ENCODE results near the gene TRAF7. TPM values are rescaled to one million over a fixed set of nuclear protein-coding genes. Genes with fewer than 3 reads are reported as not detected.
"Not testable (repeated sequence)": the region's sequence is repeated elsewhere in the genome, so short reads cannot be mapped to it uniquely, and the experiment has no call there.

TRAF7 gene
- total RNA-seq, 1 experiment from 2014 or later = 45.5 TPM

DNA sequence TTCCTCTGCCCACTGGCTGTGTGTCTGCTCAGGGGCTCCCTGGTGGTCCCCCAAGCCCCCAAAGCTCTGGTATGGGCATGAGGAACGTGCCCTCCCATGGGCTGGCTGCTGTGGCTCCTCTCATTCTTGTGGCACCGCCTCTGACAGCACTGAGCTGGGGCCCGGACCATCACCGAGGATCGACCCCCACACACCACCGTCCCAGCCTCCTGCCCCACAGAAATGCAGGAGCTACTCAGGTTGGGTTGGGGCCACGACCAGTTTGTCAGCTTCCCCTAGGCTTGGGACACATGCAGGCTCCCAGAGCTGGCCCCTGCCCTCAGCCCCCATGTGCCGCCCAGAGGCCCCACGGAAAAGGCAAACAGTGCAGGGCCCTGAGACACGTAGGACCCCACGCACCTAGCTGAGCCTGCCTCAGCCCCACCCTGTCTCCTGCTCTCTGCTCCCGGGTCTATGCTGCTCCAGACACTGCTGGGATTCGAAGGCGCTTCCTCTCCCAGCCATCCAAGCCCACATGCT, 44.1 kb downstream of the TRAF7 start:
- no peak for DNase-seq (ENCODE audit: low read depth)

DNA sequence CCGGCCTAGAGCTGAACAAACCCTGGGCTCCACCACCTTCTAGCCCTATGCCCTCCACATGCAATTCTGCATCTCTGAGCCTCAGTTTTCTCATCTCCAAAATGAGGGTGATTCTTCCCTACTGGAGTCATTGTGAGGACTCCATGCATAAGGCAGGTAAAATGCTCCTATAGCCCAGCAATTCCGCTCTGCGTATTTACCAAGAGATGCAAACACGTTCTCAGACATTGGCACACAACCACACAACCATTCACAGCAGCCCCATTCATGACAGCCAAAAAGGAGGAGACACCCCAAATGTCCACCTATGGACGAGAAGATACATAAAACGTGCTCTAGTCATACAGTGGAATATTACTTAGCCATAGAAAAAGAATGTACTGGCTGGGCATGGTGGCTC, 44.7 kb downstream of the TRAF7 start:
- no peak for DNase-seq (ENCODE audit: low read depth)

DNA sequence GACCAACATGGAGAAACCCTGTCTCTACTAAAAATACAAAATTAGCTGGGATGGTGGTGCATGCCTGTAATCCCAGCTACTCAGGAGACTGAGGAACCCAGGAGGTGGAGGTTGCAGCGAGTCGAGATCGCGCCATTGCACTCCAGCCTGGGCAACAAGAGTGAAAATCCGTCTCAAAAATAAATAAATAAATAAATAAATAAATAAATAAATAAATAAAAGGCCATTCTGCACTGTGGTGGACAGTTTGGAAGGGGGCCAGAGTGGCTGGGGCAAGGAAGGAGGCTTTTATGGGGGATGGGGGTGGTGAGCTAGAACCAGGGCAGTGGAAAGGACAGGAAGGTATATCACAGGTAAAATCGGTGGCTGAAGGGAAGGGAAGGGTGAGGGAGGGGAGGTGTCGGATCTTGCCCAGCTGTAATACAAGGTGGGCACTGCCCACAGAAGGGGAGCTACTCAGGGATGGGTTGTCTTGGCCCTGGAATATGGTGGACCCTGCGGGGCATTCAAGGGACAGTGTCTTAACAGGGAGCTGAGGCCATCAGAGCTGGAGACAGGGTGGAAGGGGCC, 47.6 kb downstream of the TRAF7 start:
- DNase-seq (ENCODE audit: low read depth) = not testable (repeated sequence)

- DNase-seq (ENCODE audit: low read depth) = no peak
Measured at GRCh38 chr16:2204416-2205103, 49.0 kb downstream of the TRAF7 start.

DNA sequence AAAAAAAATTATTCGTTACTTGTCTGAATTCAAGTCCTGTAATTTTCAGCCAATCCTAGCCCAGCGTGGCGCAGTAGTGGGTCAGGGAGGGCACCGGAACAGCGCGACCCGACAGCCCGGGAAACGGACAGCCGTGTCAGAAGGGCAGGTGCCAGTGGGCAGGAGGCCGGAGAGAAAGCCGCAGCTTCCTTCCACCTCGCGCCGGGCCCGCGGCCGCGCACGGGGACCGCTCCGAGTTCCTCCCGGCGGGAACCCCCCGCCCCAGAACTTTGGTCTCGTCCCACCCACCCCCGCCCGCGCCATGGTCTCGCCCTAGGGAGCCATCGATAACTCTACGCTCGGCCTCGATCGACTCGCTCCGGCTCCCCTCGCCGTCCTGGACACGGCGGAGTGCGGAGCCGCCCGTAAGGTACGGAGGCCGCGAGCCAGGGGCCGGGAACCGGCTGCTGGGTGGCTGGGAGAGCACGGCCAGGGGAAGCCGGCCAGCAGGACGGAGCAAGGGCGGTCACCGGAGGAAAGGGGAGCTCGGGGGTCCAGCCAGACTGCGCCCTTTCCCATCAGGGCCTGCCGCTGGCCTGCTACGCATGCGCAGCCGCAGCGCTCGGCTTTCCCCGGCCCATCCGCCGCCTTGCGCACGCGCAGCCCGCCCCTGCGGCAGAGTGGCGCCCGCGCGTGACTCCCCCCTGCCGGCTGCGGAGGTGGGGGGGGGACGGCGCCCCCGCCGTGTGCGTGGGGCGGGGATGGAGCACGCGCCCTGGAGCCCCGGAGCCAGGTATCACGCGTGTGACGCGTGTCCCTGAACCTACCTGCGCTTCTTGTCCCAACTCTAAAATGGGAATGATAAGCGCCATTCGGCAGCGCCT, 49.8 kb downstream of the TRAF7 start, which contains the start of gene MLST8:
Gene MLST8 (plus strand): TSS at position 351 of the 863 bp plus-strand sequence. CDS start 632 bp downstream, outside the sequence.
- peak; percentile 85 for DNase-seq (ENCODE audit: low read depth)

DNA sequence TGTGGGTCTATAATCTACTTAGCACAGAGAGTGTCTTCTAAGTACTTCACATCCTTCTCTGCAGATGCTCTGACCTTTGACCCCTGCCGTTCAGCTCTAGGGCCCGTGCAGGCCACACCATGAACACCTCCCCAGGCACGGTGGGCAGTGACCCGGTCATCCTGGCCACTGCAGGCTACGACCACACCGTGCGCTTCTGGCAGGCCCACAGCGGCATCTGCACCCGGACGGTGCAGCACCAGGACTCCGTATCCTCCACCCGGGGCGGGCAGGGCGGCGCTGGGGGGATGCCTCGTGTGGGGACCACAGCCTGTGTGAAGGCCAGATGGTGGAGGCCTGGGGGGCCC, 50.4 kb downstream of the TRAF7 start:
- DNase-seq (ENCODE audit: low read depth) = no peak

- no peak for DNase-seq (ENCODE audit: low read depth)
Measured at GRCh38 chr16:2206420-2206779, 50.8 kb downstream of the TRAF7 start.

DNA sequence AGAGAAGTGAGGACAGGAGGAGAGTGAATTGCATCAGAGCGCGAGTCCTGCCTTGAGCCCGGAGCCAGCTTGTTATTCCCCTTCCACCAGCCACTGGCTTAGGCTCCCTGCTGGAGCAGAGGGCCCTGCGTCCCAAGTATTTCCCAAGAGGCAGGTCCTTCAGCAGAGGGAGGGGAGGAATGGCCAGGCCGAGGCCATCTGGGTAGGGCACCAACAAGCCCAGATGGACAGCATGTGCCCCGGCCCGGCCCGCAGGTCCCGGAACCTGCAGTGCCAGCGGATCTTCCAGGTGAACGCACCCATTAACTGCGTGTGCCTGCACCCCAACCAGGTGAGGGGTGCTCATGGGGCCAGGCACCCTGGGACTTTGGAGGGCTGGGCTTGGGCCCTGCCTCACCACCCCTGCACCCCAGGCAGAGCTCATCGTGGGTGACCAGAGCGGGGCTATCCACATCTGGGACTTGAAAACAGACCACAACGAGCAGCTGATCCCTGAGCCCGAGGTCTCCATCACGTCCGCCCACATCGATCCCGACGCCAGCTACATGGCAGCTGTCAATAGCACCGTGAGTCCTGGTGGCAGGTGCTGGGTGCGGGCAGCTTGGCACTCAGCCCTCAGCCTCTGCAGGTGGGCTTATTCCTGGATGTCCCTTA, 51.3 kb downstream of the TRAF7 start:
- no peak for DNase-seq (ENCODE audit: low read depth)

DNA sequence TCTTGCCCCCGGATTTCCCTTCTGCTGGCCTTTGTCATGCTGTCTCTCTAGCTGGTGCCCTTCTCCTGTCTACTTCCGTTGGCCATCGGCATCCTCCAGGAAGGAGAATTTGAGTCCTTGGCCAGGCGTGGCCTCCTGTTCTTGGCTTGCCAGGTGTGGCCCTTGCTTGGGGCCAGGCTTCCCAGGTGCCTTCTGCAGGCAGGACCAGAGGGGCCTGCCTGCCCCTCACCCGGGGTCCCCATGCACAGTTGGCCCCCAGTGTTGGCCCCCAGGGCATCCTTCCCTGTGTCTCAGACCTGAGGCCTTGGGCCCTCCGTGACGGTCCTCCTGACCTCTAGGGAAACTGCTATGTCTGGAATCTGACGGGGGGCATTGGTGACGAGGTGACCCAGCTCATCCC, 52.3 kb downstream of the TRAF7 start:
- DNase-seq (ENCODE audit: low read depth) = no peak

- DNase-seq (ENCODE audit: low read depth) = no peak
Measured at GRCh38 chr16:2208308-2208707, 52.7 kb downstream of the TRAF7 start.

DNA sequence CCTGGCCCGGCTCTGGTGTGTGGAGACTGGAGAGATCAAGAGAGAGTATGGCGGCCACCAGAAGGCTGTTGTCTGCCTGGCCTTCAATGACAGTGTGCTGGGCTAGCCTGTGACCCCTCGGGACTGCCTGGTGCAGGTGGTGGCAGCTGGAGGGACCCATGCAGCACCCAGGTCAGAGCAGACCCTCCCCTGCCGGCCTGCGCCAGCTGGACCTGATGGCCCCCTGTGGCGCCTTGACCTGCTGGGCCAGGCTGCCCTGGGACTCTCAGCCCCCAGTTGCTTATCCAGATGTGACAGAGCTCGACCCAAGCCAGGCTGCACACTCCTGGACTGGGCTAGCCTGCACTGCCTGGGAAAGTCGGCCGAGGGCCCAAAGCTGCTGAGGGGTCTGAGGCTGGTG, 53.2 kb downstream of the TRAF7 start:
- DNase-seq (ENCODE audit: low read depth) = no peak

DNA sequence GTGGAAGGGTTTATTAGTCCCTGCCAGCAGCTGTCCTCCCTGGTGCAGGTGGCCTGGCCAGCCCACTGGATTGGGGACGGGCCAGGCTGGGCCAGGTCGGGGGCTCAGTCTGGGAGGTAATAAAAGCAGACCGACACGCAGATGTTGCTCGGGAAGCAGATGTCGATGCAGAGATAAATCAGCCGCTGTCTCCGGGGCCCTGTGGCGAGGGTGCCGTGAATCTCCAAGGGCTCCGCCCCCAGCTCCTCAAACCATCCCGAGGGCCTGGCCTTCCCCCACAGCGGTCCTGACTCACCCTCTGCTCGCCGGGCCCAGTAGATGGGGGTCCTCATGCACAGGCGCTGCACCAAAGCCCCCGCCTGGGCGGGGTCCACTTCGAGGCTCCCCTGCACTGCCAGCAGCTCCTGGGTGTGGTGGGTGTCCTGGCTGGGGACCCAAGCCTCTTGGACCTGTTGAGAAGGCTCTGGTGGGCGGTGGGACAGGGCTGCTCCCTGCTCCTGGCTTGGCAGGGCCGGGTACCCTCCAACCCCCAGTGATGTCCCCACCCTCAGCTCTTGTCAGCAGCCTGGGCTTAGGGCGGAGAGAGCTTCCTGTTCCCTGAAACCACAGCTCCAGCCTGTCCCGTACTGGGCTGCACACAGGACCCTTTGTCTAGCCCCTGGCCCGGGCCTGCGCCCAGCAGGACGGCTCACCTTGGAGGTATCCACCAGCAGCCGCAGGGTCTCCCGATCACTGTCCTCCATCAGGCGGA, 53.9 kb downstream of the TRAF7 start:
- no peak for DNase-seq (ENCODE audit: low read depth)

DNA sequence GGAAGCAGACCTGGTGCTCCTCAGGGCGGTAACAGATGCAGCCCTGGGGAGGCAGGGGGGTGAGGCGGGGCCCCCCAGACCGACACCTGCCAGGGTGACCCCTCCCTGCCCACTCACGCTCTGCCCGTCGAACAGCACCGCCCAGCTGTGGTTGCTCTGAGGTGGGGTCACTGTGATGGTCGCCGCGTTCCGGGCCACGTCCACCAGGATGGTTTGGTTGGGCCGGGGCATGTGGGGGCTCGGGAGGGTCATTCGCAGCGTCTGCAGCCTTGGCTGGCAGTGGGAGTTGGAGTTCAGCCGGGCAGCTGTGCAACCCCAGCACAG, 54.4 kb downstream of the TRAF7 start:
- DNase-seq (ENCODE audit: low read depth) = no peak

- no peak for DNase-seq (ENCODE audit: low read depth)
Measured at GRCh38 chr16:2210386-2211365, 55.1 kb downstream of the TRAF7 start, which contains the start of gene BRICD5. Gene BRICD5, minus strand, starts transcription at chr16:2210863. Its CDS starts 30 bp downstream, at chr16:2210833.

GRCh38 chr16:2211923-2212347, 56.4 kb downstream of the TRAF7 start:
- no peak for DNase-seq (ENCODE audit: low read depth)

DNA sequence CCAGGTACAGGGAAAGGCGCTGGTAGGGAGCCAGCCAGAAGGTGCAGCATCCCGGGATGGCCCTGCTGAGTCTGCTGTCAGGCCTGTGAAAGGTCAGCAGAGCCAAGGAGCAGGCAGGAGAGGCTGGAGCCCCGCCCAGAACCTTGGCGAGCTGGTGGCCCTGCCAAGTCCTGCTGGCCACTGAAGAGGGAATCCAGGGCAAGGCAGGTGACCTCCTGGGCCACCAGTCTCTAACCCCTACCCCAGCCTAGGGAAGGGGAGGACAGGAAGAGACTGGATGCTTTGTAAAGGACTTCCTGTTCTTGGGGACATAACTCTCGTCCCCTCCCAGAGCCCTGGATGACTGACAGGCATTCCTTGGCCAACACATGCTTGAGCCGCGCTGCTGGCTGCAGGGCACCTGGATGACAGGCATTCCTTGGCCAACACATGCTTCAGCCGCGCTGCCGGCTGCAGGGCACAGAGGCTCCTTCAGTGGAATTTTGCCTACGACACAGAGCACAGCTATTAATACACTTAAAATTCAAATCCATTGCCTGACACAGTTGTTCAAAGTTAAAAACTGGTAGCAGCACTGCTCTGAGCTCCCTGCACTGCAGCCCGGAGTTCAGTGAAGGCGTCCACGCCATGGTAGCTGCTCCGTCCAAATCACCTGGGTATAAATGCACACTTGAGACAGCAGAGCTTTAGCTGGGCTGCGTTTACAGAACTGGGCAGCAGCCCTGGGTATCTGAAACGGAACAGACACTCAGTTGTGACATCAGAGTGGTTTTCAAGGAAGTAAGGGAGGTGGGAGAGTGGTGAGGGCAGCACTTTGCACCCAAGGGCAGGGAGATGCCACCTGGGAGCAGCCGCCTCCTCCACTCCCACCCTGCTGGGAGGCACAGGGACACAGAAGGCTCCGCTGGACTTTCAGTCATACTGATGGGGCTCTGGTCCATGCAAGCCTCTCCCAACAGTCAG, 57.1 kb downstream of the TRAF7 start:
- DNase-seq (ENCODE audit: low read depth) = no peak

- no peak for DNase-seq (ENCODE audit: low read depth)
Measured at GRCh38 chr16:2213817-2214718, 58.5 kb downstream of the TRAF7 start.

DNA sequence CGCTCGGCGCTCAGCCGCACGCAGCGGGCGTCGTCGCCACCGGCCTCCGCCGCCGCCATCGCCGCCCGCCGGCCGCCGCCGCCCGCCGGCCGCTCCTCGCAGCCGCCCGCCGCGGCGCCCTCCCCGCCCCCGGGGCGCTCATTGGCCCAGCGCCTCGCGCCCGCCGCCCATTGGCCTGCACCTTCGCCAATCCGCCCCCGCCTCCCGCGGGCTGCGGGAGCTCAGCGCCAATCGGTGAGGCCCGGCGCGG, 59.1 kb downstream of the TRAF7 start, which contains the start of gene PGP:
Gene PGP (minus strand): TSS at position 122 of the 250 bp plus-strand sequence. CDS start 63 bp downstream, at position 59.
- no peak for DNase-seq (ENCODE audit: low read depth)
